Myocyte (in vitro differentiated cells): ENCODE data around the gene SHKBP1. TPM values are rescaled to one million over a fixed set of nuclear protein-coding genes. Genes with fewer than 3 reads are reported as not detected.
"Not testable (repeated sequence)": the region's sequence is repeated elsewhere in the genome, so short reads cannot be mapped to it uniquely, and the experiment has no call there.

Experiments used
- DNase-seq: peaks from one replicate; pipeline ENCODE4 v3.0.0-alpha.2; 2012; ENCODE audit warnings: low read depth
- total RNA-seq: library from RNA; depleted of rRNA; stranded (reverse); fragments of >200 nt; gene quantifications from 2 replicates; pipeline ENCODE4 v1.2.3, GENCODE V29; 2014

SHKBP1 gene
- total RNA-seq, 1 donor from 2014 or later: 27.8 TPM

GRCh38 chr19:40555978-40556689 is 20.5 kb upstream of the SHKBP1 start:
- DNase-seq: no peak

- DNase-seq: no peak
These were observed 19.6 kb upstream of the SHKBP1 start for GRCh38 chr19:40556953-40557530.

GRCh38 chr19:40559394-40559793 is 17.3 kb upstream of the SHKBP1 start:
- DNase-seq: no peak

- DNase-seq: no peak
These were observed 16.6 kb upstream of the SHKBP1 start for GRCh38 chr19:40560092-40560507.

DNA sequence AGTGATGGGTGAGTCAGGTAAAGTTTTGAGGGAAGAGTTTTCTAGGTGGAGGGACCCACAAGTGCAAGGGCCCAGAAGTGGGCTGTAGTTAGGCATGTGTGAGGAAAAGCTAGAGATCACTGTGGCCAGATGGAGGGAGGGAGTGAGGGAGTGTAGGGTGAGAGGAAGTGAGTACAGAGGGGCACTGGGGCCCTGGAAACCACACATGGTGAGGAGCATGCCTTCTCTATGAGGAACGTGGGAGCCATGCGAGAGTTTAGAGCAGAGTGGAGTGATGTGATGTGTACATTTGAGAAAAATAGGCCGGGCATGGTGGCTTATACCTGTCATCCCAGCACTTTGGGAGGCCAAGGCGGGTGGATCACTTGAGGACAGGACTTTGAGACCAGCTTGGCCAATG is 14.7 kb upstream of the SHKBP1 start:
- DNase-seq: no peak

GRCh38 chr19:40564535-40564934 is 12.1 kb upstream of the SHKBP1 start:
- not testable (repeated sequence) for DNase-seq

DNA sequence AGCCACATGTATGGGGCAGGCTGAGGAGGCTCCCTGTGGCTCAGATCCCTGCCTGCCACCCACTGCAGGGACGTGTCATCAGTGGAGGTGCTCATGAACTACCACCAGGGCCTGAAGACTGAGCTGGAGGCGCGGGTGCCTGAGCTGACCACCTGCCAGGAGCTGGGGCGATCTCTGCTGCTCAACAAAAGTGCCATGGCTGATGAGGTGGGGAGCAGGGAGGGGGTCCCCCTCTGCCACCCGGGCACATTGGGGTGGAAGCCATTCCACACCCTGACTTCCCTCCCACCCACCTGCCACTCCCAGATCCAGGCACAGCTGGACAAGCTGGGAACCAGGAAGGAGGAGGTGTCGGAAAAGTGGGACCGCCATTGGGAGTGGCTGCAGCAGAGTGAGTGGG is 11.3 kb upstream of the SHKBP1 start:
- DNase-seq: no peak

GRCh38 chr19:40565910-40566495 is 10.7 kb upstream of the SHKBP1 start:
- no peak for DNase-seq

DNA sequence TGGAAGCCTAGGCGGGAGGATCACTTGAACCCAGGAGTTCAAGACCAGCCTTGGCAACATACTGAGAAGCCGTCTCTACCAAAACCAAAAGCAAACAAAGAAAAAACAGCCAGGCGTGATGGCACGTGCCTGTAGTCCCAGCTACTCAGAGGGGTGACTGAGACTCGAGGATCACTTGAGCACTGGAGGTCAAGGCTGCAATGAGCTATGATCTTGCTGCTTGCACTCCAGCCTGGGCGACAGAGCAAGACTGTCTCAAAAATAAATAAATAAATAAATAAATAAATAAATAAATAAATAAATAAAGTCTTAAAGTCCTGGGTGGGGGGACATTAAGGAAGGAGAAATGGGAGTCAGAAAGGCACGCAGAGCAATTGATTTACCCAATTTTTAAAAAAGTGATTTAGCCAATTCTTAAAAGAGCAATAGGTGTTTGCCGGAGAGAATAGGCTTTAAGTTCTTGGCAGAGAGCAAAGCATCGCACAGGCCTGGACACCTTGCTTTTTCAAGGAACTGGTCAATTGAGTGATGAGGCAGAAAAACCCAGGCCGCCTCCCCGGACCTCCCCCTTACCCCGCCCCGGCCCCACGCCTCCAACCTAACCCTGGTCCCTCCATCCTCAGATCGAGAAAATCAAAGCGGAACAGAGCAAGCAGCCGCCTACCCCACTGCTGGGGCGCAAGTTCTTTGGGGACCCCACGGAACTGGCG is 9.5 kb upstream of the SHKBP1 start:
- no peak for DNase-seq

GRCh38 chr19:40567750-40568494 is 8.8 kb upstream of the SHKBP1 start:
- no peak for DNase-seq

GRCh38 chr19:40570313-40571004 is 6.2 kb upstream of the SHKBP1 start:
- DNase-seq: peak; percentile 99

- DNase-seq: no peak
These were observed 5.7 kb upstream of the SHKBP1 start for GRCh38 chr19:40571005-40571318.

DNA sequence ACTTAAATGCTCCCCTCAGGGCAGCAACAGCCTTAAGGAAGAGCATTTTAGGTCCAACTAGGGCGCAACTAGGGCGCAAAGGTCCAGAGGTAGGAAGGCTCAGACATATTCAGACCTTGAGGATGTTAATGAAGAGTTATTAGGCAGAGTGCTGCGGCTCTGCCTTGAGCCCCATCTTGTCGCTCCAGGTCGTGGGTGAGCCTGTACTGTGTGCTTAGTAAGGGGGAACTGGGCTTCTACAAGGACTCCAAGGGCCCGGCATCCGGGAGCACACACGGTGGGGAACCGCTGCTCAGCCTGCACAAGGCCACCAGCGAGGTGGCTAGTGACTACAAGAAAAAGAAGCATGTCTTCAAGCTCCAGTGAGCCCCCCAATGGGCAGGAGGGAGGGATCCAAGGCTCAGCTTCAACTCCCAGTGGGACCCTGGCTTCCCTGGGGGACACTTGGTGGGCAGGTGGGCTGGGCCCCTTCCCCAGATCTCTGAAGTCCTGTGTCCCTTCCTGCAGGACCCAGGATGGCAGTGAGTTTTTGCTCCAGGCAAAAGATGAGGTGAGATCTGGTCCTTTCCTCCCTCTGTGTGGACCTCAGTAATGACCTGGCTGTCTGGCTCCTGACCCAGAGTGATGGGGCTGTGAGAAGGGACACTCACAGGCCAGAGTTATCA is 4.7 kb upstream of the SHKBP1 start:
- no peak for DNase-seq

- DNase-seq: no peak
These were observed 1.3 kb upstream of the SHKBP1 start for GRCh38 chr19:40575326-40575725.

GRCh38 chr19:40576151-40576584 is 505 bp upstream of the SHKBP1 start:
- no peak for DNase-seq

- DNase-seq: no peak
These were observed 1.8 kb downstream of the SHKBP1 start for GRCh38 chr19:40578442-40578908.

- no peak for DNase-seq
These were observed 3.9 kb downstream of the SHKBP1 start for GRCh38 chr19:40580619-40581018.

DNA sequence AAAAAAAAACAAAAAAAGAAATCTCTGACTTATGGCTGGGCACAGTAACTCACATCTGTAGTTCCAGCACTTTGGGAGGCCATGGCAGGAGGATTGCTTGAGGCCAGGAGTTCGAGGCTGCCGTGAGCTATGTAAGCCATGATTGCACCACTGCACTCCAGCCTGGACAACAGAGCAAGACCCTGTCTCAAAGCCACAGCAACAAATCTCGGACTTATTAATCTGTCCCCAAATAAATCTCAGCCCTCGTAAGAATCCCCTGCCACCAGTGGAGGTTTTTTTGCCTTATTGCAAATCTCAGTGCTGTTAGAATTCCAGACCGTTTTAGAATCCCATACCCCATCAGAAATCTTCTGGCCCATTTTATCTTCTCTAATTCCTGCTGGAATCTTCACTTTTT is 4.9 kb downstream of the SHKBP1 start:
- no peak for DNase-seq

- DNase-seq: no peak
These were observed 5.8 kb downstream of the SHKBP1 start for GRCh38 chr19:40582467-40582866.

DNA sequence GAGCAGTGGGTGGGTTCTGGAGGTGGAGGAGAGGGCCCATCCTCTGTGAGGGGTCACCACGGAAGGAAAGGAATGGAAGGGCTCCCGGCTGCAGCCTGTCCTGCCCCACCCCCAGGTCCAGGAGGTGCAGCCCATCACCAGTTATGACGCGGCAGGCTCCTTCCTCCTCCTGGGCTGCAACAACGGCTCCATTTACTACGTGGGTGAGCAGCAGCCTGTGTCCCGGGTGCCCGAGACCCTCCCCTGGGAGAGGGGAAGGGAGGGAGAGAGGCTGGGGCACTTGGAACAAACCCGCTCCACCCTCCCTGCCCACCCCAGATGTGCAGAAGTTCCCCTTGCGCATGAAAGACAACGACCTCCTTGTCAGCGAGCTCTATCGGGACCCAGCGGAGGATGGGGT is 6.6 kb downstream of the SHKBP1 start:
- no peak for DNase-seq
